Subcutaneous abdominal adipose tissue (tissue), 5 donors: ENCODE results near the gene CAPN13.

Experiments used
- H3K27ac ChIP-seq: one replicate; pipeline ENCODE4 v1.7.0; 2013; ENCODE audit warnings: low read depth, mild to moderate bottlenecking, inconsistent platforms, low read length, moderate library complexity
- H3K27me3 ChIP-seq, 5 donors: one replicate each; pipeline ENCODE4 v1.7.0; 2013; ENCODE audit warnings: low read length in 5 of 5, inconsistent platforms in 1 of 5; ENCODE audit not compliant: control insufficient read depth in 5 of 5, insufficient read depth in 4 of 5
- H3K36me3 ChIP-seq, 5 donors: one replicate each; pipeline ENCODE4 v1.7.0; 2013; ENCODE audit warnings: low read length in 5 of 5; ENCODE audit not compliant: control insufficient read depth in 5 of 5, insufficient read depth in 5 of 5
- H3K4me1 ChIP-seq, 5 donors: one replicate each; pipeline ENCODE4 v1.7.0; 2013; ENCODE audit warnings: low read length in 5 of 5, mild to moderate bottlenecking in 3 of 5, moderate library complexity in 1 of 5; ENCODE audit not compliant: control insufficient read depth in 5 of 5, insufficient read depth in 5 of 5
- H3K4me3 ChIP-seq, 5 donors: one replicate each; pipeline ENCODE4 v1.7.0; 2013; ENCODE audit warnings: low read length in 5 of 5, low read depth in 1 of 5
- H3K9ac ChIP-seq, 5 donors: one replicate each; pipeline ENCODE4 v1.7.0; 2013; ENCODE audit warnings: low read length in 5 of 5, mild to moderate bottlenecking in 4 of 5, moderate library complexity in 3 of 5
- H3K9me3 ChIP-seq, 5 donors: one replicate each; pipeline ENCODE4 v1.7.0; 2013; ENCODE audit warnings: low read length in 5 of 5; ENCODE audit not compliant: control insufficient read depth in 5 of 5
- donor health status: healthy.
- donor health status: healthy.
- donor health status: healthy.
- donor health status: healthy.
- donor health status: healthy.

Gene CAPN13

GRCh38 chr2:30689496-30690125 is 117.6 kb downstream of the CAPN13 start:
- Histone ChIP-seq H3K36me3 (no peaks in the 10 kb centered on the region), H3K27me3 (peaks cover 0 to 4% (median 2%) of the 10 kb centered on the region in 5 donors), H3K9me3 (no peaks in the 10 kb centered on the region), H3K4me3 (no peak overlapping the region), H3K27ac (no peak overlapping the region), H3K4me1 (no peaks in the 10 kb centered on the region), H3K9ac (no peak overlapping the region)

- H3K27ac ChIP-seq, result no peak overlapping the region
- peaks cover 0 to 3% (median 2%) of the 10 kb centered on the region in 5 donors for H3K27me3 ChIP-seq
- H3K36me3 ChIP-seq, result no peaks in the 10 kb centered on the region
- no peak overlapping the region for H3K4me3 ChIP-seq
- no peak overlapping the region for H3K9ac ChIP-seq
- H3K4me1 ChIP-seq, result no peaks in the 10 kb centered on the region
- no peaks in the 10 kb centered on the region for H3K9me3 ChIP-seq
Observed at GRCh38 chr2:30688956-30689401, 118.3 kb downstream of the CAPN13 start.

- Histone ChIP-seq H3K4me3 (no peak overlapping the region), H3K9ac (no peak overlapping the region), H3K9me3 (no peaks in the 10 kb centered on the region), H3K4me1 (no peaks in the 10 kb centered on the region), H3K27ac (no peak overlapping the region), H3K27me3 (peaks cover 0 to 3% (median 0%) of the 10 kb centered on the region in 5 donors), H3K36me3 (no peaks in the 10 kb centered on the region)
Observed at GRCh38 chr2:30686669-30687068, 120.6 kb downstream of the CAPN13 start.

GRCh38 chr2:30686000-30686399 is 121.2 kb downstream of the CAPN13 start:
- peaks cover 0 to 3% (median 0%) of the 10 kb centered on the region in 5 donors for H3K27me3 ChIP-seq
- no peaks in the 10 kb centered on the region for H3K36me3 ChIP-seq
- no peaks in the 10 kb centered on the region for H3K4me1 ChIP-seq
- no peak overlapping the region for H3K9ac ChIP-seq
- H3K27ac ChIP-seq, result no peak overlapping the region
- H3K9me3 ChIP-seq, result no peaks in the 10 kb centered on the region
- no peak overlapping the region for H3K4me3 ChIP-seq

- no peaks in the 10 kb centered on the region for H3K4me1 ChIP-seq
- no peak overlapping the region for H3K4me3 ChIP-seq
- no peaks in the 10 kb centered on the region for H3K36me3 ChIP-seq
- H3K27ac ChIP-seq, result no peak overlapping the region
- no peak overlapping the region for H3K9ac ChIP-seq
- H3K27me3 ChIP-seq, result peaks cover 0 to 3% (median 0%) of the 10 kb centered on the region in 5 donors
- no peaks in the 10 kb centered on the region for H3K9me3 ChIP-seq
Observed at GRCh38 chr2:30684996-30685395, 122.2 kb downstream of the CAPN13 start.

- no peaks in the 10 kb centered on the region for H3K36me3 ChIP-seq
- H3K4me1 ChIP-seq, result no peaks in the 10 kb centered on the region
- no peak overlapping the region for H3K4me3 ChIP-seq
- no peak overlapping the region for H3K27ac ChIP-seq
- no peaks in the 10 kb centered on the region for H3K9me3 ChIP-seq
- no peak overlapping the region for H3K9ac ChIP-seq
- H3K27me3 ChIP-seq, result peaks cover 0 to 3% (median 0%) of the 10 kb centered on the region in 5 donors
Observed at GRCh38 chr2:30684516-30684915, 122.7 kb downstream of the CAPN13 start.

GRCh38 chr2:30684026-30684425 is 123.2 kb downstream of the CAPN13 start:
- Histone ChIP-seq H3K4me3 (no peak overlapping the region), H3K27ac (no peak overlapping the region)

GRCh38 chr2:30683236-30683956 is 123.8 kb downstream of the CAPN13 start:
- H3K27ac ChIP-seq, result no peak overlapping the region

More at GRCh38 chr2:30684026-30684425, 123.2 kb downstream of the CAPN13 start:
- H3K4me1 ChIP-seq, result no peaks in the 10 kb centered on the region
- no peak overlapping the region for H3K9ac ChIP-seq
- H3K36me3 ChIP-seq, result no peaks in the 10 kb centered on the region
- H3K27me3 ChIP-seq, result peaks cover 0 to 3% (median 0%) of the 10 kb centered on the region in 5 donors
- H3K9me3 ChIP-seq, result no peaks in the 10 kb centered on the region

GRCh38 chr2:30681022-30681421 is 126.2 kb downstream of the CAPN13 start:
- Histone ChIP-seq H3K4me3 (no peak overlapping the region), H3K27me3 (peaks cover 0 to 3% (median 0%) of the 10 kb centered on the region in 5 donors), H3K9ac (no peak overlapping the region), H3K9me3 (no peaks in the 10 kb centered on the region), H3K36me3 (no peaks in the 10 kb centered on the region), H3K4me1 (no peaks in the 10 kb centered on the region), H3K27ac (no peak overlapping the region)

More at GRCh38 chr2:30683236-30683956, 123.8 kb downstream of the CAPN13 start:
- Histone ChIP-seq H3K36me3 (no peaks in the 10 kb centered on the region), H3K4me1 (no peaks in the 10 kb centered on the region), H3K27me3 (peaks cover 0 to 3% (median 0%) of the 10 kb centered on the region in 5 donors), H3K9me3 (no peaks in the 10 kb centered on the region), H3K4me3 (no peak overlapping the region), H3K9ac (no peak overlapping the region)

- Histone ChIP-seq H3K27me3 (peaks cover 0 to 3% (median 0%) of the 10 kb centered on the region in 5 donors), H3K4me3 (no peak overlapping the region), H3K9me3 (no peaks in the 10 kb centered on the region), H3K36me3 (no peaks in the 10 kb centered on the region), H3K9ac (no peak overlapping the region), H3K27ac (no peak overlapping the region), H3K4me1 (no peaks in the 10 kb centered on the region)
Observed at GRCh38 chr2:30680121-30680520, 127.1 kb downstream of the CAPN13 start.
